ENCODE measurements around the gene TMEM123. TPM values are rescaled to one million over a fixed set of nuclear protein-coding genes. Genes with fewer than 3 reads are reported as not detected.

The TMEM123 gene
- total and polyA plus RNA-seq, 2 donors (not counting 3 experiments of a cell fraction or from before 2014, with no cell fraction given) = 201 to 257 TPM

- dilution Hi-C loops (cut with MboI; ENCODE audit: extremely low pct_ligation_motif_present, low sequenced_read_pairs) = no loop called here
- no peak overlapping the region for H2AFZ ChIP-seq (ENCODE audit: low read depth, low read length)
- peaks cover 74% of the 10 kb centered on the region for H3K79me2 ChIP-seq (ENCODE audit: control insufficient read depth, insufficient read depth, low read length)
- TF ChIP-seq POLR2A (IDR thresholded peaks at IDR 0.05; ENCODE audit: low read depth, low read length) (peak; percentile 33), POLR2AphosphoS5 (IDR thresholded peaks at IDR 0.05; ENCODE audit: insufficient read depth, low read depth, low read length) (no peak)
- no peaks in the 10 kb centered on the region for H3K9me1 ChIP-seq (replicated peaks; ENCODE audit: control insufficient read depth, extremely low read depth, insufficient read depth, low read length)
- H3K9ac ChIP-seq (replicated peaks; ENCODE audit: extremely low read depth, insufficient read depth, low read length) = peak overlapping the region; percentile 14
- intact Hi-C loops (cut with micrococcal nuclease) = loop anchor here (2.0 to 5.0 kb wide), 3 partner anchors 58 to 337 kb away; no protein-coding TSS in a partner anchor
- no peaks in the 10 kb centered on the region for H3K9me3 ChIP-seq (replicated peaks; ENCODE audit: control insufficient read depth, insufficient read depth, low read length)
- DNase-seq (ENCODE audit: low read depth, low spot score) (peak; percentile 72), FAIRE-seq (no peak)
- ChIA-PET POLR2A (no interaction called here), CTCF (interaction anchor here (0.8 to 2.2 kb wide), 5 partner anchors 35 to 102 kb away, joined by 3 to 16 read pairs (median 3); no protein-coding TSS in a partner anchor)
- H3K4me3 ChIP-seq (replicated peaks in 1 of 3; ENCODE audit: insufficient read depth in 1 of 3, low read depth in 1 of 3, low read length in 3 of 3) = peak overlapping the region; percentile 72 to 98 (median 91)
- H3K27ac ChIP-seq (ENCODE audit: insufficient read depth, low read depth, low read length) = peak overlapping the region; percentile 83
- BruUV-seq (replicated peaks) = no TSS peak
- H3K27me3 ChIP-seq (ENCODE audit: control insufficient read depth in 2 of 2, insufficient read depth in 2 of 2, low read length in 2 of 2) = no peaks in the 10 kb centered on the region
- H3K36me3 ChIP-seq (ENCODE audit: control insufficient read depth in 2 of 2, extremely low read depth in 1 of 2, insufficient read depth in 2 of 2, low read length in 2 of 2) = peaks cover 0 to 7% of the 10 kb centered on the region in 2 experiments
- H3K4me1 ChIP-seq (ENCODE audit: control insufficient read depth, extremely low read depth, insufficient read depth, low read length) = peaks cover 60% of the 10 kb centered on the region
- peak overlapping the region; percentile 93 for H3K4me2 ChIP-seq (ENCODE audit: insufficient read depth, low read length)
- no peaks in the 10 kb centered on the region for H4K20me1 ChIP-seq (replicated peaks; ENCODE audit: control insufficient read depth, extremely low read depth, insufficient read depth, low read length)
Measured at GRCh38 chr11:102449651-102450570, 2.7 kb downstream of the TMEM123 start.

GRCh38 chr11:102448869-102449224, 3.7 kb downstream of the TMEM123 start:
- intact Hi-C loops (cut with micrococcal nuclease) = no loop called here
- TF ChIP-seq EZH2 (IDR thresholded peaks at IDR 0.05; ENCODE audit: borderline replicate concordance, low read depth, low read length, severe bottlenecking) = no peak
- TF ChIP-seq POLR2A (IDR thresholded peaks at IDR 0.05; ENCODE audit: low read depth, low read length) = no peak
- no peak for TF ChIP-seq FOS (IDR thresholded peaks at IDR 0.05; ENCODE audit: borderline replicate concordance, insufficient read depth, low read length)
- TF ChIP-seq MAX (IDR thresholded peaks at IDR 0.05; ENCODE audit: insufficient read depth, insufficient read length) = no peak
- TF ChIP-seq MYC (IDR thresholded peaks at IDR 0.05; ENCODE audit: low read depth, low read length) = no peak
- no peak for TF ChIP-seq CTCF (IDR thresholded peaks at IDR 0.05; ENCODE audit: extremely low read depth in 1 of 2, insufficient read depth in 1 of 2, low read depth in 1 of 2, low read length in 2 of 2)
- TF ChIP-seq POLR2AphosphoS5 (IDR thresholded peaks at IDR 0.05; ENCODE audit: insufficient read depth, low read depth, low read length) = no peak
- no peak for TF ChIP-seq GATA2 (IDR thresholded peaks at IDR 0.05; ENCODE audit: insufficient read depth, insufficient read length, low read depth, low read length)
- TF ChIP-seq JUN (IDR thresholded peaks at IDR 0.05; ENCODE audit: borderline replicate concordance, insufficient read depth, insufficient read length, low read depth) = no peak

More at GRCh38 chr11:102448869-102449224, 3.7 kb downstream of the TMEM123 start:
- peaks cover 60% of the 10 kb centered on the region for H3K4me1 ChIP-seq (ENCODE audit: control insufficient read depth, extremely low read depth, insufficient read depth, low read length)
- H3K9me1 ChIP-seq (replicated peaks; ENCODE audit: control insufficient read depth, extremely low read depth, insufficient read depth, low read length) = no peaks in the 10 kb centered on the region
- ChIA-PET POLR2A (no interaction called here), CTCF (interaction anchor here (2.2 kb wide), 1 partner anchor 58 kb away, joined by 16 read pairs; no protein-coding TSS in a partner anchor)
- no peak overlapping the region for H2AFZ ChIP-seq (ENCODE audit: low read depth, low read length)
- no peak for FAIRE-seq
- H3K4me2 ChIP-seq (ENCODE audit: insufficient read depth, low read length) = peak overlapping the region; percentile 50
- H3K9me3 ChIP-seq (replicated peaks; ENCODE audit: control insufficient read depth, insufficient read depth, low read length) = no peaks in the 10 kb centered on the region
- H3K27me3 ChIP-seq (ENCODE audit: control insufficient read depth in 2 of 2, insufficient read depth in 2 of 2, low read length in 2 of 2) = no peaks in the 10 kb centered on the region
- peaks cover 0 to 7% of the 10 kb centered on the region in 2 experiments for H3K36me3 ChIP-seq (ENCODE audit: control insufficient read depth in 2 of 2, extremely low read depth in 1 of 2, insufficient read depth in 2 of 2, low read length in 2 of 2)
- no peaks in the 10 kb centered on the region for H4K20me1 ChIP-seq (replicated peaks; ENCODE audit: control insufficient read depth, extremely low read depth, insufficient read depth, low read length)
- no peak overlapping the region for H3K4me3 ChIP-seq (replicated peaks in 1 of 3; ENCODE audit: insufficient read depth in 1 of 3, low read depth in 1 of 3, low read length in 3 of 3)
- peaks cover 85% of the 10 kb centered on the region for H3K79me2 ChIP-seq (ENCODE audit: control insufficient read depth, insufficient read depth, low read length)
- dilution Hi-C loops (cut with MboI; ENCODE audit: extremely low pct_ligation_motif_present, low sequenced_read_pairs) = no loop called here
- DNase-seq (ENCODE audit: low read depth, low spot score) = peak; percentile 66
- H3K27ac ChIP-seq (ENCODE audit: insufficient read depth, low read depth, low read length) = peak overlapping the region; percentile 83
- no TSS peak for BruUV-seq (replicated peaks)
- H3K9ac ChIP-seq (replicated peaks; ENCODE audit: extremely low read depth, insufficient read depth, low read length) = no peak overlapping the region
